ENCODE results near the gene SHC1.

SHC1 gene

DNA sequence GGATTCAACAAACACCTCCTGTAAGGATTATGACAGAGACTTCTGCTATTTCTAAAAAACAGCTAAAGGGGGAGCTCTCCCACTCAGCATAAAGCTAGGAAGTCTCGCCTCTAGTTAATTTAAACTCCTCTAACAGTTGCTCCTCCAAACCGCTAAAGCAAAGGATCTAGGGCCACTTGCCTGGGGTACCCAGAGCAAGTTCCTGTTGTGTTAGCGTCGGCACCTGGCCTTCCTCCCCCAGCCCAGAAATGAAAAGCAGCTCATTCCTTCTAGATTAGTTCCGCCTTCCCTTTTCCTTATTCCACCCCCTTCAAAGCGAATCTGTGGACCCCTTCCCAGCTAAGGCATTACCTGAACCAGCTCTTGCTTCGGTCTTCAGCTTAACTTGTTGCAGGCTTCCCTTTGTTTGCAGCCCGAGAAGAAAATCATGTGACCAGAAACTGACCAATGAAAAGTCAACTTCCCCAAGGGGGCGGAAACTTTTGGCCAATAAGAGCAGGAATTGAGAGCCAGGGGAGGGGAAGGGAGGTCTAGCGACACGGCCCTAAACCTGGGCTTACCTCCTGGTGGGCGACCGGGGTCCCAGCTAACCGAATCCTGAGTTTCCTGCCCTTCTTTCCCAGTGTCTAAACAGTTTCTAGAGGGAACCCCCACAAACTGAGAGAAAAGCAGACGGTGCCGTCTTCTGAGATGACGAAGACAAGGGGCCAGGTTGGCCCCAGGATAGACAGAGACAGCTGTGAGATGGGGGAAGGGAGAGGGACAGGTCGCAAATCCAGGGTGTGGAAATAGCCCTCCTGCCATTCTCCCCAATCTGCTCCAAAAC, 14.6 kb downstream of the SHC1 start, which contains the start of gene PBXIP1:
TSS of gene PBXIP1 (minus strand) at position 382 of the 826 bp plus-strand sequence. CDS start 2,378 bp downstream, outside the sequence.
- Histone ChIP-seq H4K20me1 (peaks cover 11 to 44% (median 27%) of the 10 kb centered on the region in 11 experiments; a peak in 13 of 22 replicates), H3K9ac (peak within 1 kb of the TSS; percentile 74 to 86 (median 83)), H3K36me3 (peaks cover 23 to 39% (median 27%) of the 10 kb centered on the region in 11 experiments), H3K4me1 (peaks cover 86 to 96% (median 92%) of the 10 kb centered on the region in 10 experiments), H3K4me2 (peak within 1 kb of the TSS; percentile 89 to 98 (median 96)), H3K9me3 (replicated peaks in 1 of 11) (no peaks in the 10 kb centered on the region), H3K27me3 (no peaks in the 10 kb centered on the region), H3K27ac (peak within 1 kb of the TSS; percentile 66 to 94 (median 86)), H3K4me3 (peak within 1 kb of the TSS; percentile 61 to 76 (median 71))
- no peak for TF ChIP-seq Cebpa-rat (IDR thresholded peaks at IDR 0.05)

DNA sequence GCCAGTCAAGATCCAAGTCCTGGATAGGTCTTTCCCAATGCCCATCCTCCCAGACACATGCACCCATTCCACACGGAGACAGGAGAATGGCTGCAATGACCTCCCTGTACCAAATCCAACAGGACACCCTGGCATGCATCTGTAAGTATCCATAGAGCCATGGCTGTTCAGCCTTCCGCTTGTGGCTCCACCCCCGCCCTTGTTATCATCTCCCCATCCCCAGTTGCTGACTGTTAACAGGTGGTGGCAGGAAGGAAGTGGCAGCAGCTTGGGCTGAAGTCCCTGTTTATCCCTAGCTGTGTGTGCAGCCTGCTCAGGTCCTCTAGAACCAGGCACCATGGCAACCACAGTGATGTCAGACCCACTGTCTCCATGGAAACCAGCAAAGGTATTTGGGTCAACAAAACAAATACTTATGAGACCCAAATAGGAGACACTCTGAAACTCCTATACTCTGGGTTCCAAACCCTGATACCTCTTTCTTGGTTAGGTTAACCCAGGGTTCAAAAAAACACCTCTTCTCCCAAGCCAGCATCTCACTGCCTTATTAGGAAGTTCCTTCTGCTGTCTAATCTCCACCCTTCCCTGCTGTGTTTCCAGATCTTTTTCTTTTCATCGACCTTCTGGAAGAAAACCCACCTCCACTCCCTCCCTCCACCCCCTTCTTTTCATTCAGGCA, 15.4 kb downstream of the SHC1 start:
- Histone ChIP-seq H4K20me1 (peaks cover 11 to 48% (median 30%) of the 10 kb centered on the region in 11 experiments; a peak in 14 of 22 replicates), H3K36me3 (peaks cover 31 to 46% (median 34%) of the 10 kb centered on the region in 11 experiments), H3K27me3 (no peaks in the 10 kb centered on the region), H3K4me2 (peak overlapping the region; percentile 89 to 98 (median 96)), H3K4me1 (peaks cover 85 to 95% (median 92%) of the 10 kb centered on the region in 10 experiments), H3K9ac (peak overlapping the region; percentile 74 to 86 (median 83)), H3K4me3 (peak overlapping the region; percentile 61 to 76 (median 71)), H3K9me3 (replicated peaks in 1 of 11) (no peaks in the 10 kb centered on the region), H3K27ac (peak overlapping the region; percentile 66 to 94 (median 86))
- TF ChIP-seq Cebpa-rat (IDR thresholded peaks at IDR 0.05), result no peak

DNA sequence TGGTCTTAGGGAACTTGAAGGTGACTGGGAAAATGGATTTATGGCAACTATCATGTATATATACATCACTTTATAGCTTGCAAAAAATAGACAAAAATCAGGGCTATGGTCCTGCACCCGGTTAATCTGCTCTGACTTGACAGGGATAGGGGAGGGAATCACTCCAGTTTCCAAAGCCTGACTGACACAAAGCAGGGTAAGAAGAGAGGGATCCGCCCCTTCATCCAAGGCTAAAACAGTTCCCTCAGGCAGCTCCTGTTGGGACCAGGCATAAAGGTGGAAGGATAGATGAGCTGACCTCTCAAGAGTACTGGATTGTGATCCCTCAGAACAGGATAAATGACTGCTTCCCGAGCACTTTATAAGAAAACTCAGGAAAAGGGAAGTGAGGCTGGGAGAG, 16.0 kb downstream of the SHC1 start:
- peaks cover 11 to 51% (median 30%) of the 10 kb centered on the region in 11 experiments; a peak in 14 of 22 replicates for H4K20me1 ChIP-seq
- peak overlapping the region in 10 of 11 experiments; percentile 78 to 94 (median 86); a peak in 20 of 22 replicates for H3K27ac ChIP-seq
- H3K9ac ChIP-seq, result peak overlapping the region; percentile 67 to 86 (median 83)
- peaks cover 30 to 46% (median 35%) of the 10 kb centered on the region in 11 experiments for H3K36me3 ChIP-seq
- no peak for TF ChIP-seq Cebpa-rat (IDR thresholded peaks at IDR 0.05)
- no peaks in the 10 kb centered on the region for H3K9me3 ChIP-seq (replicated peaks in 1 of 11)
- peak overlapping the region; percentile 89 to 98 (median 96) for H3K4me2 ChIP-seq
- no peaks in the 10 kb centered on the region for H3K27me3 ChIP-seq
- peak overlapping the region; percentile 61 to 76 (median 71) for H3K4me3 ChIP-seq
- H3K4me1 ChIP-seq, result peaks cover 78 to 90% (median 86%) of the 10 kb centered on the region in 10 experiments

DNA sequence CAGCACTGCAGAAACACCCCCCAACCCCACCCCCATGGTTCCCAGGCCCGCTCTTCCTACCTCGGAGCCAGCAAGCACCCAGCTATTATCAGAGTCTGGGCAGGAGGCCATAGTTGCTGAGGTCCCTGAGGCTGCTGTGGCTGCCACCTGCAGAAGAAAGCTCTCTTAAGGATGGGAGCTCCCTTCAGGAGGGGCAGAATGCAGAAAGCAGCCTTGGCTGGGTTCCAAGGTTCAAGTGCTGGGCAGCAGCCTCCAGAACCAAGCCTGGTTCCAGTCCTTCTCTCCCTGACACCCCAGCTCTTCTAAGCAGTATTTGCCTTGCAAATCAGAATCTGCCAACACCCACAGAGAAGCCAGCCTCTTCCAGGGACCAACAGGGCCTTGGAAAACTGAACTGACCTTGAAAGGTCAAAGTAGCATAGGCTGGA, 16.9 kb downstream of the SHC1 start:
- Histone ChIP-seq H3K27me3 (no peaks in the 10 kb centered on the region), H3K4me1 (peaks cover 72 to 87% (median 80%) of the 10 kb centered on the region in 10 experiments), H3K36me3 (peaks cover 22 to 45% (median 32%) of the 10 kb centered on the region in 11 experiments), H3K9me3 (replicated peaks in 1 of 11) (no peaks in the 10 kb centered on the region), H3K4me3 (peak overlapping the region in 9 of 10 experiments; percentile 2 to 71 (median 67); a peak in 12 of 20 replicates), H3K4me2 (peak overlapping the region; percentile 89 to 98 (median 96)), H4K20me1 (peaks cover 11 to 52% (median 28%) of the 10 kb centered on the region in 11 experiments; a peak in 14 of 22 replicates), H3K27ac (peak overlapping the region in 10 of 11 experiments; percentile 16 to 94 (median 82); a peak in 15 of 22 replicates), H3K9ac (peak overlapping the region in 7 of 11 experiments; percentile 67 to 85 (median 81); a peak in 9 of 22 replicates)
- no peak for TF ChIP-seq Cebpa-rat (IDR thresholded peaks at IDR 0.05)

DNA sequence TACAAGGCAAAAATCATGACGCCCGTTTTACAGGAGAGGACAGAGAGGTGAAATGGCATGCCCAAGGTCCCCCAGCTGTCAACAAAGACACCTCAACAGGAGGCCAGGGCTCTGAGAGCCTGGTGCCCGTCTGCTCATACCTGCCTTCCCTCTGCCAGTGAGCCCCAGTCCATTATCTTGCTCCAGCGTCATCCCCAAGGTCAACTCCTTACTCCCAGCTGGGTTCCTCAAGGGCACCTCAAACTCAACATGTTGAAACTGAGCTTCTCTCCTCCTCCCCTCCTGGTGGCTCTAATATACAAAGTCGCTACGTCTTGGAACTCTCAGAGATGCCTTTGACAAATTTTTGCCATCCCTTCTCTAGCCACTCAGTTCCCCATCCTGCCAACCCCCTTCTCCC, 17.9 kb downstream of the SHC1 start:
- H3K9me3 ChIP-seq (replicated peaks in 1 of 11), result no peaks in the 10 kb centered on the region
- H3K4me1 ChIP-seq, result peaks cover 70 to 87% (median 82%) of the 10 kb centered on the region in 10 experiments
- H3K27me3 ChIP-seq, result no peaks in the 10 kb centered on the region
- H3K27ac ChIP-seq, result peak overlapping the region in 8 of 11 experiments; percentile 22 to 94 (median 84); a peak in 16 of 22 replicates
- H4K20me1 ChIP-seq, result peaks cover 11 to 61% (median 31%) of the 10 kb centered on the region in 11 experiments; a peak in 14 of 22 replicates
- peak overlapping the region; percentile 89 to 98 (median 96) for H3K4me2 ChIP-seq
- no peak for TF ChIP-seq Cebpa-rat (IDR thresholded peaks at IDR 0.05)
- H3K4me3 ChIP-seq, result peak overlapping the region in 7 of 10 experiments; percentile 16 to 71 (median 66); a peak in 10 of 20 replicates
- H3K36me3 ChIP-seq, result peaks cover 25 to 46% (median 36%) of the 10 kb centered on the region in 11 experiments
- H3K9ac ChIP-seq, result peak overlapping the region; percentile 13 to 85 (median 64); a peak in 16 of 22 replicates

DNA sequence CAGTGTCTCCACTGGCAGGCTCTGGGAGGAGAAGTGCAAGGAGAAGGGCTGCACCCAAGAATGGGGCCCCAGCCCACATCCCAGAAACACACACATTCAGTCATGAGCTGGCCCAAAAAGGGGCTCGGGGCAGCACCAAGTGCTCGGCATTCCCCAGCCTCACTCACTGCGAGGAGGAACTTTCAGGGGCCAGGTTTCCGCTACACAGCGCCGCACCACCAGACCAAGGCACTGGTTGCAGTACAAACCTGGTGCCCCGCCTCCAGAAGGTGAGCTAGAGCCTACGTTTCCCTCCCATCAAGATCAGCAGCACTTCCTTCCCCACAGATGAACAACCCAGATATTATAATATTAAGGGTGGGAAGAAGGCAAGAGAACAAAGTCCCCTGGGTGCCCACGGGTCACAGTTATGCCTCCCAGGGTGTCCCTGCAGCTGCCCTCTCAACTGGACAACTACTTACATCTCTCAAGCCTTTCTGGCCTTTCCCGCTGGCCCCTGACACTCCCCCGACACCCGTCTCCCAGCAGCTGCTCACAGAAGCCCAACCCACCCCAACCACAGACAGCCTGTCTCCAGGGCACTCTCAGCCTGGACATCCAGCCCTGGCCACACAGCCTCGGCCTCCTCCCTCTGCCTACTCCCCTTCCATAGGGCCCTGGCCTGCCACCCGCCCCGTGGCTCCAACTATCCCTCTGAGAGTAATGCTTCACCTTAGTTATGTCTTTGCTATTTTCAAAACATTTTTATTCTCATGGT, 18.5 kb downstream of the SHC1 start:
- peak overlapping the region in 9 of 11 experiments; percentile 3 to 94 (median 80); a peak in 17 of 22 replicates for H3K27ac ChIP-seq
- H3K36me3 ChIP-seq, result peaks cover 31 to 46% (median 40%) of the 10 kb centered on the region in 11 experiments
- H3K27me3 ChIP-seq, result no peaks in the 10 kb centered on the region
- peaks cover 64 to 86% (median 82%) of the 10 kb centered on the region in 10 experiments for H3K4me1 ChIP-seq
- no peak for TF ChIP-seq Cebpa-rat (IDR thresholded peaks at IDR 0.05)
- peak overlapping the region; percentile 13 to 85 (median 64); a peak in 20 of 22 replicates for H3K9ac ChIP-seq
- peak overlapping the region; percentile 2 to 71 (median 30); a peak in 13 of 20 replicates for H3K4me3 ChIP-seq
- H3K4me2 ChIP-seq, result peak overlapping the region; percentile 89 to 98 (median 96)
- no peaks in the 10 kb centered on the region for H3K9me3 ChIP-seq (replicated peaks in 1 of 11)
- H4K20me1 ChIP-seq, result peaks cover 11 to 61% (median 31%) of the 10 kb centered on the region in 11 experiments; a peak in 14 of 22 replicates

DNA sequence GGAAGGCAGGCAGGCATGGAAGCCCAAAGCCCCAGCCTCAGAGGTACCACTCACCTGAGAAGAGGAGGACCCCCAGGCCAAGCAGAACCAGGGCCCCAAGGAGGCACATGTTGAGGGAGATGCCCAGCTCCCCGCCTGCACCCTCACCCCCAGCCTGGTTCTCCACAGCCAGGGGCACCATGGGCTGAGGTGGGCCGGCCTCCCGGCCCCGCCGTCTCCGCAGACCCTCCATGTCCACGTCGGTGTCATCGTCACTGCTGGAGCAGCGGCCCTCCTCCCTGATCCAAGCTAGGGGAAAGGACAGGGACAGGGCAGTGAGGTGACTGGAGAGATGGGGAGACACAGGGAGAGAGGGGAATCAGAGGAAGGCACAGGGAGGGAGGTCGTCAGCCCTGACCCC, 22.5 kb downstream of the SHC1 start:
- peaks cover 64 to 91% (median 84%) of the 10 kb centered on the region in 10 experiments for H3K4me1 ChIP-seq
- H4K20me1 ChIP-seq, result peaks cover 11 to 47% (median 24%) of the 10 kb centered on the region in 11 experiments; a peak in 14 of 22 replicates
- no peaks in the 10 kb centered on the region for H3K27me3 ChIP-seq
- H3K27ac ChIP-seq, result peak overlapping the region in 4 of 11 experiments; percentile 8 to 44 (median 22); a peak in 4 of 22 replicates
- no peak overlapping the region for H3K4me3 ChIP-seq
- H3K9me3 ChIP-seq (replicated peaks in 1 of 11), result no peaks in the 10 kb centered on the region
- H3K9ac ChIP-seq, result peak overlapping the region in 8 of 11 experiments; percentile 4 to 46 (median 34); a peak in 10 of 22 replicates
- H3K36me3 ChIP-seq, result peaks cover 42 to 66% (median 61%) of the 10 kb centered on the region in 11 experiments
- peak overlapping the region in 3 of 11 experiments; percentile 3 to 46 (median 27); a peak in 4 of 22 replicates for H3K4me2 ChIP-seq
- TF ChIP-seq Cebpa-rat (IDR thresholded peaks at IDR 0.05), result no peak

Data from BLaER1 treated with 17β-estradiol and CSF1 and Interleukin-3, amounts not matched to agents 10 nM and 100 nM (cell line).